Islet of Langerhans (tissue), 1 donor: Measurements from ENCODE around the gene GADD45A.
"Not testable (repeated sequence)": the region's sequence is repeated elsewhere in the genome, so short reads cannot be mapped to it uniquely, and the experiment has no call there.

Source experiments
- FAIRE-seq: peaks from one replicate; lab custom pipeline; 2011; peaks lifted over from hg19 to GRCh38; lab: Jason Lieb, UNC

GADD45A gene

GRCh38 chr1:67685067-67685557, at the start of gene GADD45A:
TSS of gene GADD45A (plus strand) at chr1:67685201. CDS start at chr1:67685495, 294 bp downstream.
- no peak for FAIRE-seq

GRCh38 chr1:67636146-67636545, 48.9 kb upstream of the GADD45A start:
- peak; percentile 13 for FAIRE-seq

GRCh38 chr1:67639361-67639760, 45.6 kb upstream of the GADD45A start:
- no peak for FAIRE-seq

- FAIRE-seq: no peak
Observed at GRCh38 chr1:67642629-67643028, 42.4 kb upstream of the GADD45A start.

GRCh38 chr1:67644566-67644965, 40.4 kb upstream of the GADD45A start:
- FAIRE-seq: no peak

- FAIRE-seq: no peak
Observed at GRCh38 chr1:67645495-67646144, 39.4 kb upstream of the GADD45A start.

GRCh38 chr1:67646145-67647035, 38.6 kb upstream of the GADD45A start:
- no peak for FAIRE-seq

- FAIRE-seq: no peak
Observed at GRCh38 chr1:67647036-67647798, 37.8 kb upstream of the GADD45A start.

GRCh38 chr1:67647814-67648358, 37.1 kb upstream of the GADD45A start:
- no peak for FAIRE-seq

- no peak for FAIRE-seq
Observed at GRCh38 chr1:67648582-67649326, 36.2 kb upstream of the GADD45A start.

GRCh38 chr1:67650061-67650460, 34.9 kb upstream of the GADD45A start:
- FAIRE-seq: no peak

- no peak for FAIRE-seq
Observed at GRCh38 chr1:67651031-67651430, 34.0 kb upstream of the GADD45A start.

- peak; percentile 73 for FAIRE-seq
Observed at GRCh38 chr1:67652800-67653199, 32.2 kb upstream of the GADD45A start.

GRCh38 chr1:67653304-67653703, 31.7 kb upstream of the GADD45A start:
- no peak for FAIRE-seq

GRCh38 chr1:67655581-67655980, 29.4 kb upstream of the GADD45A start:
- no peak for FAIRE-seq

- not testable (repeated sequence) for FAIRE-seq
Observed at GRCh38 chr1:67657152-67657551, 27.8 kb upstream of the GADD45A start.

GRCh38 chr1:67659229-67659628, 25.8 kb upstream of the GADD45A start:
- no peak for FAIRE-seq

GRCh38 chr1:67662884-67663283, 22.1 kb upstream of the GADD45A start:
- no peak for FAIRE-seq

GRCh38 chr1:67664048-67664447, 21.0 kb upstream of the GADD45A start:
- no peak for FAIRE-seq

- FAIRE-seq: not testable (repeated sequence)
Observed at GRCh38 chr1:67665307-67665706, 19.7 kb upstream of the GADD45A start.

- FAIRE-seq: no peak
Observed at GRCh38 chr1:67666636-67667035, 18.4 kb upstream of the GADD45A start.

GRCh38 chr1:67668660-67669059, 16.3 kb upstream of the GADD45A start:
- FAIRE-seq: no peak
